ENCODE results near the gene B9D1.
"Not testable (repeated sequence)": the region's sequence is repeated elsewhere in the genome, so short reads cannot be mapped to it uniquely, and the experiment has no call there.

The B9D1 gene

DNA sequence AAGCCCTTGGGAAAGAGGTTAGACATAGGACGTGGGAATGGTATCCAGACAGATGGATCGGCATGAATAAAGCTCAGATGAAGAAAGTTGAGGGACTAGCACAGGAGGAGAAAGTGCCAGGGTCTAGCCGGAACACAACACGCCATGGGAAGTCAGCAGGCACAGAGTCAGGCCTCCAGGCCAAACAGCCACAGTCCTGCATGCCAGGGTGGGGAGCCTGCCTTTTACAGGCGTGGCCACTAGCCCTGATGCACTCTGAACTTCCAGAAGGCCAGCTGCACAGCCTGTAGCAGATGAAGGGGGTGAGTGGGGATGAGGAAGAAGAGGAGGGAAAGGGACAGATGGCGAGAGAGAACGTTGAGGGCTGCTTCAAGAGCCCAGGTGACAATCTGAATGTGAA lies 5.2 kb downstream of the B9D1 start:
- no peak for DNase-seq

DNA sequence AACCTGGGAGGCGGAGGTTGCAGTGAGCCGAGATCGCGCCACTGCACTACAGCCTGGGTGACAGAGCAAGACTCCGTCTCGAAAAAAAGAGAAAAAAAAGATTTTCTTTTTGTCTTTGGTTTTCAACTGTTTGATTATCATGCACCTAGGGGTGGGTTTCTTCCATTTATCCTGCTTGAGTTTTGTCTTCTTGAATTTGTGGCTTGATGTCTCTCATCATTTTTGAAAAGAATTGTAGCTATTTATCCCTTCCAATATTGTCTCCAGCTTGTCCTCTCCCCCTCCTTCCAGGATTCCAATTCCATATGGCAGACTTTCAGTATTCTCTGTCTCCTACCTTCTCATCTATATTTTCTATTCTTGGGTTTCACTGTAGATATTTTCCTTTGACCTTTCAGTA lies 7.8 kb downstream of the B9D1 start:
- no peak for DNase-seq

DNA sequence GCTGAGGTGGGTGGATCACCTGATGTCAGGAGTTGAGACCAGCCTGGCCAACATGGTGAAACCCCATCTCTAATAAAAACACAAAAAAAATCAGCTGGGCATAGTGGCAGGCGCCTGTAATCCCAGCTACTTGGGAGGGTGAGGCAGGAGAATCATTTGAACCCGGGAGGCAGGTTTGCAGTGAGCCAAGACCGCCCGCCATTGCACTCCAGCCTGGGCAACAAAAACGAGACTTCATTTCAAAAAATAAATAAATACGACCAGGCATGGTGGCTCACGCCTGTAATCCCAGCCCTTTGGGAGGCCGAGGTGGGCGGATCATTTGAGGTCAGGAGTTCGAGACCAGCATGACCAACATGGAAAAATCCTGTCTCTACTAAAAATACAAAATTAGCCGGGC lies 9.1 kb downstream of the B9D1 start:
- not testable (repeated sequence) for DNase-seq

DNA sequence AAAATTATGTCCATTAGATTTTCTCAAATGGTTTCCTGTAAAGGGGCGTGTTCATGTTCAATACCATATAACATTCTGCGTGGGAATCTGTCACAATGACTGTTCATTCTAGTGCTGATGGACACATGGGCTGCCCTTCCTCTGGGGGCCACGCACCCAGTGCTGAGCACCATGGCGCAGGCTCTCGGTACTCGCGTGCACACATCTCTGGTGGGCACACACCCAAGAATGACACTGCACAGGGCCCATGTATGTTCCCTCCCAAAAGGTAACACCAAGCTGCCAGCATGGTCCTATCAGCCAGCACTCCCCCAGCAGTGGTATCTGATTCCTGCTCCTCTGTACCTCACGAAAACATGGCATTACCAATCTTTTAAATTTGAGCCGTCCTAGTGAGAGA lies 13.7 kb downstream of the B9D1 start:
- no peak for DNase-seq

DNA sequence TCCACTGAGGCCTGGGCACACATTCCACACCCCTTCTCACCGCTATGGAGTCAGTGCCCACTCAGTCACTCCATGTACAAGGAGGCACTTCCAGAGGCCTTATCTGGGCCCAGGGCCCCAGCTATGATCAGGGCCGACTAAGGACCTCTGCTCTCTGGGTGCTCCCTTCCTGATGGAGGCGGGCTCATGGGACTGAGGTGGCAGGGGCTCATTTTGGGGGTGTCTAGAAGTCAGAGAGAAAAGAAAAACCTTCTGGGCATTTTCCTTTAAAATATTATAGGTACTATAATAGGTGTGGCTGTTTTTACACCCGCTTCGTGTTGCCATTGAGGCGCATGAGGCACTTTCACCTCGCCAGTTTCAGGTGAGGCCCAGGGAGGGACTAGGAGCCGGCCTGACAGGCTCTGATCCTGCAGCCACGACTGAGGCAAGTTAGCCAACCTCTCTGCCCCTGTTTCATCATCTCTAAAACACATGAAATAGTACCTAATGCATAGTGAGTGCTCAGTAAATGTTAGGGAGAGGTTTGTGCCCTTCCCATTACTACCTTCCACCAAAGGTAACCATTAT lies 14.4 kb downstream of the B9D1 start:
- DNase-seq, result no peak

DNA sequence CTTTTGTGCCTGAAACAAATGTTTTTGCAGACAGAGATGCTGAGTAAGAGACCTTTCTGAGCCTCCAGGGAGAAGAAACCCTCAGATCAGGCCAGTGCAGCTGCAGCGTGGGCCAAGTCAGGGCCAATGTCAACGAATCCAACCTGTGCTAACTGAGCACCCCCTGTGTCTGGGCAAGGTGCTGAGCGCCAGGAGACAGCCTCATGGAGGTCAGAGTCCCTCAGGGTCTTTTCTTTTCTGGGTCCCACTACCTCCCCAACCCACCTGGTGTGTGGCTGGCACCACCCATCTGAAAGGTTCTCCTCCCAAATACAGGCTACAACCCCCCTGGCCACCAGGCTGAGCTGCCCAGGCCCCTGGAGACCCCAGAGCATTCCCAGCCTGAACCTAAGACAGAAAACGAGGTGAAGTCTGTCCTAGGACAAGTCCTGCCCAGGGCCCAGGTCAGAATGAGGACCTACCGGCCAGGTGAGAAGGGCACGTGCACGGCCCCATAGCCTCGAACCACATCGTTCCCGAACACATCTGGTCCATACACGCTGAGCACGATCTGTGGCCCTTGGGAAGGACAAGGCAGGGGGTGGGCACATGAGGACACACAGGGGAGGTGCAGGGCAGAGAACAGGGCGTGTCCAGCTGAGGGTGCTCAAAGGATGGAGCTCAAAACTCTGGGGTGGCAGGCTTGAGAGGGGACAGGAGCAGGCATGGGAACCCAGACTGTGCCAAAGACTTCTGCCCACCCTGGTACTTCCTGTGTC lies 15.0 kb downstream of the B9D1 start:
- no peak for DNase-seq

DNA sequence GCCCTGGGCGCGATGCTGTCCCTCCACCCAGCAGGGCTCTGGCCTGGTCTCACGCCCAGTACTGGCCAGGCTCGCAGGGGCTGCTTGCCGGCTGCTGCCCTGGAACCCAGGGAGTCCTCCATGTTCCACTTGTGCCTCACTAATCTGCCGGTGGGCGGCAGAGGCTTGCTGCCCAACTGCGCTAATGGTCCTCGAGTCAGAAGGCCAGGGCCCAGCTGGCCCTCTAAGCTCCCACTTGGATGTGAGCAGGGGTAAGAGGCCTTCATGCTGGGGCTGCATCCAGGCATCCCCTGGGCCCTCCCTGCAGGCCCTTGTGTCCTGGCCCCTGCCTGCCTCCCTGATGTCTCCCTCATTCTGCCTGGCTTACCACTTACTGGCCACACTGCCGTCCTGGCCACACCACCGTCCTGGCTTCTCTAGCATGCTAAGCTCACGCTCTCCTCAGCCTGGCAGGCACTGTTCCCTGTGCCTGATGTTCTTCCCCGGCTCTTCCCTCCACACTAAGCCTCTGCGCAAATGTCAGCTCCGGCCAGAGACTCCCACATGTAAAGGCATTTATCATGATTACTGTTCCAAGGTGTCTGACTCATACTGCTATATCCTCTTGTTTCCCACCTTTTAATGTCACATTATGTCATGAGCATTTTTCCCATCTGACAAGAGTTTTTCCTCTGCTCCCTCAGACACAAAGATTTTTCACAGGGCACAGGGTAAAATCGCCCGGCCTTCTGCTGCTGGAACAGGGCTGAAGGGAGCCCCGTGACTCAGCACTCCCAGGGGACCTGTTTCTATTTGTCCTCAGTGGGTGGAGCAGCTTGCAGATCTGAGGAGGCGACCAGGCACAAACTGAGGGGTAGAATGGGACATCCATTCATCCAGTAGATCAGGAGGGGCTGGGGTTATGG lies 15.9 kb downstream of the B9D1 start:
- peak; percentile 29 to 44 for DNase-seq

DNA sequence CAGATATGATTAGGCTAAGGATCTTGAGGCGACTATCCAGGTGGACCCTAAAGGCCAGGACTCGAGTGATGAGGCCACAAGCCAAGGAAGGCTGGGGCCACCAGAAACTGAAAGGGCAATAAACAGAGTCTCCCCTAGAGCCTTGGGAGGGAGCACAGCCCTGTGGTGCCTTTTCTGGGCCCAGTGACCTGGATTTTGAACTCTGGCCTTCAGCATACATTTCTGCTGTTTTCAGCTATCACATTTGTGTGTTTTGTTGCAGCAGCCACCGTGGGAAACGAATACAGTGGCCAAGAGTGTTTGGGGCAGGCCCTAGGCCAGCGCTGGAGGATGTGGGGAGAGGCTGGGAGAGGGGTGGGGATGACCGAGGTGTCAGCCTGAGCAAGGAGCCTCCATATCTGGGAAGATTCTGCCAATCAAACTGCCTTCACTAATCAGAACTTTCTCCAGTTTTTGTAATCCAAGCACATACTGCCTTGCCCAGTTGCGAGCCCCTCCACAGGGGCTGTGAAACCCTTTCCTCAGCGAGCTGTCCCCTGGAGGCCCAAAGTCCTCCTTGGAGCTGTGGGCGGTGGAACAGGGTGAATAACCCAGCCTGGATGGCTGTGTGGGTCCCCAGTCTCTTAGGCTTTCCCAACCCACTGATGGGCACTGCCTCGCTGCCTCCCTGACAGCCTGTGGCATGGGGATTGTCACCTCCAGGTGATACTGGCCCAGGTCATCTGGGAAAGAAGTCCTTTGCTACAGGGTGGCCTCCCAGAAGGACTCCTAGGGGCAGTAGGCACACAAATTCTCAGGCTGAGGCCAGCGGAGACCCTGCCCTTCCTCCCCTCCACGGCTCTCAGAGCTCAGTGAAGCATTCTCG lies 16.8 kb downstream of the B9D1 start:
- DNase-seq, result no peak

DNA sequence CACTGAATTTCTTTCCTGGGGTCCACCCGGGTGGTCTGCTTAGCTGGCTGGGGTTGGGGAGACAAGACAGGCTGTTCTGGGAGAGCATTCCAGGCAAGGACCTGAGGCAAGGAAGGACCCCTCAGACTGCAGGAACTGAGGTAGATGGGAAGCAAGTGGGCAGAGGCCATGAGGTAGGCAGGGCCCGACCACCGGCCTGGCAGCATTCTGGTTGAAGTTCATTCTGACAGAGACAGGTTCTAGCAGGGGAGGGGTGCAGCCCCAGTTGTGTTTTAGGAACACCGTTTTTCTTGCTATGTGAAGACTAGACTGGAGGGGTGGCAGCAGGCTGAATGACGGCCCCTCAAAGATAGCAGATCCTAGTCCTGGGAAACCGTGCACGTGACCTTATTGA lies 17.5 kb downstream of the B9D1 start:
- no peak for DNase-seq

DNA sequence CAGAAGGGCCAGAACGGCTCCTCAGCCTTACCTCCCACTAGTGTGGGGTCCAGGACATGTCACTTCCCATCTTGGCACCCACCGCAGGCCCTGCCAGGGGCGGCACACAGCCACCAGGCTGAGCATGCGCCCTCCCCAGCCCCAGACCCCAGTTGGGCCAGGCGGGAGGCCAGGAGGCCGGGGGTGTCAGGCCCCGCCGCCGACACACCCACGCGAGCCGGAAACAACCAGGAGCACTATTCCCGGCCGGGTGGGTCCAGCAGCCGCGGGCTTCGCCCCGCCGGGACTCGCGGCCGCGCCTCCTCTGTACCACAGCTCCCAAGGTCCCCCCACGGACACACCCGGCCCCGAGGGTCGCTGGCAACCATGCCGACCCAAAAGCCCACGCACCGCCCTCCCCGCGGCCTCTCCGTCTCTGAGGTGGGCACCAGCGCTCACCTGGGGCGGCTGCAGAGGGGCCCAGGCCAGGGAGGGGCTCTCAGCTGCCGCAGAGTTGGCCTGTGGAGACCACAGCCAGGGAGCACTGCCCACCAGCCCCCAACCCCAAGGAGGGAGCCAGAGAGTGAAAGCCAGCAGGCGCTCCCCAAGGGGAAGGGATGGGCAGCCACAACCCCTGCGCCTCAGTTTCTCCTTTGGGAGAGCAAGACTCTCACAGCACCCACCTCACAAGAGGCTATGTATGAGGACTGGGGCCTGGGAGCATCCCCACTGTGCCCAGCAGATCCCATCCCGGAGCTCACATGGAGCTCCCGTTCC lies 18.0 kb downstream of the B9D1 start:
- no peak for DNase-seq

DNA sequence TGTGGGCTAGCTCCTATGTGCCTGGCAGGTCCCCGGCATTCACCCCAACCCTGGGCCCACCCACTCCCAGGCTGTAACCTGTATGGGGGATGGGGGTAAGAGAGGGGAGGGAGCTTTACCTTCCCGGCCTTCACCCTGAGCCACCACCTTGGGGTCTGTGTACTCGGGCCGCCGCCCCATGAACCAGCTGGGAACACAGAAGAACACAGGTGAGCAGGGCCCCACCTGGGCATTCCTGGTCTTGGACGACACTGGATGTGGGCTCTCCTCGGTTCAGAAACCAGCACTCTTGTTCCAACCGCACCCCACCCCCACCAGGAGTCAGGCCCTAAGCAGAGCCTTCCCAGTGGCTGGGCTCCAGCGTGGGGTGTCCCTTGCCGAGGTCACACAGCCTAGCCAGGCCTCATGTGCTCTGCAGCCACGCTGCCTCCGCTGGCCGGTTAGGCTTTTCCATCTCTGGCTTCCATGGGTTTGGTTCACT lies 18.8 kb downstream of the B9D1 start:
- DNase-seq, result no peak

DNA sequence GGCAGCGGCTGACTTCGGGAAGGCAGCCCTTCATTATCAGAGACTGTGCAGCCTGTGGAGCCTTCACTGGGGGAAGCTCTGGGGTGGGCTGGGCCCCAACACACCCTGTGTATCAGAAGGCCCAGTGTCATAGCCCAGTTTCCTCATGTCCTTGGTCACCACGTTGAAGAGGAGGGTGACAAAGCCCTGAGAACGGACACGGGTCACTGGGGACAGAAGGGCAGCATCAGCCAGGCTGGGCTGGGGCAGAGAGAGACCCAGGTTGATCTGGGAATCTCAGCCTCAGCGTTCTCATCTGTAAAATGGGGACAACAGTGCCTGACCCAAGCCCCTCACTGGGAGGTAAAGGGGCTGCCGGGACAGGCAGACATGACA lies 19.3 kb downstream of the B9D1 start:
- no peak for DNase-seq

DNA sequence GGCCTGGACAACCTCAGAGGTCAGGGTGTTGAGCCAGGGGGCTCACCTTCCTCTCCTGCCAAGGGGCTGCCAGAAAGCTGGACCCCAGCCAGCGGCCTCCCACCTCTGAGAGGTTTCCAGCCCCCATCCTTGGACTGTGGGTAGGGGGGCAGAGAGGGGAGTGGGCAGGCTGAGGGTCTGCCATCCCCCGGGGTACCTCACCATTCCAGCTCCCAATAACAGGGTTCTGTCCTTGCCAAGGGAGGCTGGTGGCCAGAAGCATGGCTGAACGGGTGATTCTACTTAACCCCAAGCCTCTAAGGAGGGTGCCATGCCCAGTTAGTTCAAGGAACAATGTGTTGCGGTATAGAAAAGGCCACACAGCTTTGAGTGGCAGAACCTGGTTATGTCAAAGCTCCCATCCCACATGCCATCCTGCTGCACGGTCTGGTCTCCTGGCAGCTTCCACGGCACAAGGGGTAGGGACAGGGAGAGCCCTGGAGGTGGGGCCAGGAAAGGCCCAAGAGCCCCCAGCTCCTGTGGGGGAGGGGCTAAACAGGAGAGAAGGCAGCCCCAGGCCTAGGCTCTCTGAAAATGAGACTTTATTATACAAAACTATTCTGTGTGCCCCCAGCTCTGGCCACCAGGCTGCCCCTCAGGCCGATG lies 19.8 kb downstream of the B9D1 start:
- no peak for DNase-seq

DNA sequence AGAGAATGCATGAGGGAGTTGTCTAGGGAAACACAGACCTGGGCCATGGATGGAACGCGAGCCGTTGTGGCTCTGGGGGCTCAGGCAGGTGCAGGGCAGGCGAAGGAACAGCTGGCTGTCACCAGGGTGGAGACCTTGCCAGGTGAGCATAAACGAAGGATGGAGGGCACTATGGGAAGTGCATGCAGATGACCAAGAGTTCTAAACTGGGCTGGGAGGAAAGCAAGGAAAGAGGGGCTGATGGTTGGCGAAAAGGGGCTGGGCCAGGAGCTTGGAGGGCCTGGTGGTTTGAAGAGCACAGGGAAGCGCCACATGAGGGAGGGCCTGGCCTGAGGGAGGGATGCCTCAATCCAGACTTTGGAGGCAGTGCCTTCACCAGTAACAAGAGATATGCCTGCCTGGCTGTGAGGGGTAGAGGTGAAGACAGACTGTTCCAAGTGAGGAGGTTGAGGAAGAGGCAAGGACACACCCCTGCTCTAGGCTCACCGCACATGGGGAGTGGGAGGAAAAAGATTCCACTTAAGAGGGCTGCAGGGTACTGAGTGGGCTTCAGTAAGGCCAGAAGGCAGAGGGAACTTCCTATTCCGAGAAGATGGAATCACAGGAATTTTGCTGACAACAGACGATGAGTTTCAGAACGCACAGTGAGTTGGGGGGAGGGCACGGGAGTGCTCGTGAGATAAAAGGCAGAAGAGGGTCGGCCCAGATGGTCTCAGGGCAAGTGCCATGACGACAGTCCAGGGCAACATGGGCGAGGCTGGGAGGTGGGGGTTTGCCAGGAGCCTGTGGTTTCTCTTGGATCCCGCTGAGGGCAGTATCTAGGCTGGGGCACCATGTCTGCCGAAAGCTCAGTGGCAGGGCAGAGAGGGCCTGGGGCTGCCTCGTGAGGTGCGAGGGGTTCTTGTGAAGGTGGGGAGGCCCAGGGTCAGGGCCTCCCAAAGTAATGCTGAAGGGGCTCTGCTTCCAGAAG lies 20.6 kb downstream of the B9D1 start:
- no peak for DNase-seq

DNA sequence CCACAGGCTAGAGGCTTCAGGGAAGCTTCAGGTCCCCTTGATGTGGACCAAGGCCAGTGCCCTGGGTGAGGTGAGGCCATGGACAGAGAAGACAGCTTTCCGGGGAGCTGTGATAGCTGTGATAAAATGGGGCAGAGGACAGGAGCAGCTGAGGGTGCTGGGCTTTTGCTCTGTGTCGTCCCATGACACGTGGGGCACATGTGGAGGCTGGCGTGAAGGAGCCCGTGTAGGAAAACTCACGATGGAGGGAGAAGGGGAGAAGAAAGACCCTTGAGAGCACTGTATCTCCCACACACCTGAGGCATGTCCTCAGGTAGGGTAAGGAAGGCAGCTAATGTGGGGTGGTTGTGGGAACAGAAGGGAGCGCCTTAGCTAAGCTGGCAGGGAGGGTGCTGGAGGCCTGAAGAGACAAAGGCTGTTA lies 21.3 kb downstream of the B9D1 start:
- no peak for DNase-seq

DNA sequence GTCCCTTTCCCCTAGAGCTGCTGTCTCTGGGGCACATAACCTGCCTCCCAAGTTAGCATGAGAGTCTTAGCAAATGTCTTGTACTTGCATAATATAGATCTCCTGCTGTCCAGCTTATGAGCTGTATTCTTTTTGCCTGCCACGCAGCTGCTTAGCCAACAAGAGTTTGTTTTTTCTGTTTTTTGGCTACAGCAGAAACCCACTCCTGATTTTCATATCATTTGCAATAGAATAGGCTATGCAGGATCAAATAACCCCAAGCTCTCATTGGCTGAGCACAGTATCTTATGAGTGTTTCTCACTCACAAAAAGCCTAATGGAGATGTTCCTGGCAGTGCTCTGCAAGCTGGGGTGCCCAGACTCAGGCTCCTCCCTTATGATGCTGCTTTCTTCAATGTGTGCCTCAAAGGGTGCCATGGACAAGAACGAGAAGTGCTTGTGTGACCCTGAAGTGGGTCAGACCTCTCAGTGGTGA lies 23.1 kb downstream of the B9D1 start:
- no peak for DNase-seq

DNA sequence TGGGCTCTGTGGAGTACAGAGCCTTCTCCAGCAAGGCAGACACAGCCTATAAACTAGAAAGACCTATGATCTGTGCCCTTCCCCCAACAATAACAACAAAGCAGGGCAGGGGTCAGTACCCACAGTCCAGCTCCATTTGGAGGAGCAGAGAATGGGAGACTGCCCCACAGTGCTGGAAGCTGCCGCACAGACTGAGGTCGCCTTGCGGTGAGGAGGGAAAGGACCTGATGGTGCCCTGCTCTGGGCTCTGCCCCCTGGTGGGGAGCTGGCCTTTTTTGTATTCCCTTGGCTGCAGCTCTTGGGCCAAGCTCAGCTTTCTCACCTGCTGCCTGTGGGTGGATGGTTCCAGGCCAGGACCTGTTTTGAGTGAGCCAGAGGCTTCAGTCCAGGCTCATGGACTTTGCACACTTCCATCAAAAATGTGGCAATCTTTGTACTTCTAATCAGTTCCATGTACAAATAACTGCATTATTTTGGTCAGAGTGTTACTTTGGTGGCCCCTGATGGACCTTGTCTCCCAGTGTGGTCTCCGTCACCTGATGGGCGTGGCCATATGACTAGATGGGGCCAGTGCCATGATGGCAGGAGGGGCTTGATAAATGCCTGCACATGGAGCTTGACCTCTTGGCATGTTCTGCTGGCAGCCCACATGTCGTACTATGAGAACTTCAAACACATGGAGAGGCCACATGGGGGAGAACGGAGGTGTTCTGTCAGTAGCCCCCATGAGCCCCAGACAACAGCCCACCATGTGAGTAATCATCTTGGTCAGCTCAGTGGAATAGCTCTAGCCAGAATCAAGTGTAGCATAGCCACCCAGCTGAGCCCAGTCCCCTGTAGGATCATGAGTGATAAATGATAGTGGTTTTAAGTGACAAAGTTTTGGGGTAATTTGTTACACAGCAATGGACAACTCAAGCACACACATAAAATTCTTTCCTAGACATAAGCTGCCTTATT lies 24.2 kb downstream of the B9D1 start:
- DNase-seq, result peak; percentile 45 to 73

DNA sequence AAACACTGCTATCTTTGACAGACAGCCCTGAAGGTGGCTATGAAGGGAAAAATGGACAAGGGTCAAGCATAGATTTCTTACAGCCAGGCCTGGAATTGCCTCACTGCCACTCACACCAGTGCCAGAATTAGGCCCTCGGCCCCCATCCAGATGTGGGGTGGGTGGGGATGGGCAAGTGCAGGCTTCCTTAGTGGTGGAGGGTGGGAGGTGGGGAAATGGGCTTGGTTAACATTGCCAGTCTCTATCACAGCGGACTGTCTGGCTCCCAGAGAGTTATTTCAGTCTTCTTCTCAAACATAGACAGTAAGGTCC lies 24.9 kb downstream of the B9D1 start:
- DNase-seq, result no peak

Measured in SHP77 (cell line).